Uterus (tissue), 2 donors: ENCODE data around the gene JARID2.

ENCODE experiments used
- CTCF ChIP-seq, 4 experiments: fragments of 200-600 bp in 2 of 4; fragments of 450-650 bp in 2 of 4; sonication (generic) in 2 of 4; IDR thresholded peaks; one replicate each; pipeline ENCODE4 v1.5.1; 2016 to 2019; ENCODE audit warnings: antibody characterized with exemption in 4 of 4, mild to moderate bottlenecking in 2 of 4, moderate library complexity in 1 of 4
- POLR2A ChIP-seq, 2 donors: fragments of 450-650 bp; IDR thresholded peaks; one replicate each; pipeline ENCODE4 v1.6.1; 2016; ENCODE audit warnings: antibody characterized with exemption in 2 of 2, mild to moderate bottlenecking in 1 of 2, moderate library complexity in 1 of 2

- no peak for TF ChIP-seq POLR2A (IDR thresholded peaks at IDR 0.05)
- no peak for TF ChIP-seq CTCF (IDR thresholded peaks at IDR 0.05)
Observed at GRCh38 chr6:15408758-15409157, 162.9 kb downstream of the JARID2 start.
